Measurements from ENCODE around the gene KCNN3.

DNA sequence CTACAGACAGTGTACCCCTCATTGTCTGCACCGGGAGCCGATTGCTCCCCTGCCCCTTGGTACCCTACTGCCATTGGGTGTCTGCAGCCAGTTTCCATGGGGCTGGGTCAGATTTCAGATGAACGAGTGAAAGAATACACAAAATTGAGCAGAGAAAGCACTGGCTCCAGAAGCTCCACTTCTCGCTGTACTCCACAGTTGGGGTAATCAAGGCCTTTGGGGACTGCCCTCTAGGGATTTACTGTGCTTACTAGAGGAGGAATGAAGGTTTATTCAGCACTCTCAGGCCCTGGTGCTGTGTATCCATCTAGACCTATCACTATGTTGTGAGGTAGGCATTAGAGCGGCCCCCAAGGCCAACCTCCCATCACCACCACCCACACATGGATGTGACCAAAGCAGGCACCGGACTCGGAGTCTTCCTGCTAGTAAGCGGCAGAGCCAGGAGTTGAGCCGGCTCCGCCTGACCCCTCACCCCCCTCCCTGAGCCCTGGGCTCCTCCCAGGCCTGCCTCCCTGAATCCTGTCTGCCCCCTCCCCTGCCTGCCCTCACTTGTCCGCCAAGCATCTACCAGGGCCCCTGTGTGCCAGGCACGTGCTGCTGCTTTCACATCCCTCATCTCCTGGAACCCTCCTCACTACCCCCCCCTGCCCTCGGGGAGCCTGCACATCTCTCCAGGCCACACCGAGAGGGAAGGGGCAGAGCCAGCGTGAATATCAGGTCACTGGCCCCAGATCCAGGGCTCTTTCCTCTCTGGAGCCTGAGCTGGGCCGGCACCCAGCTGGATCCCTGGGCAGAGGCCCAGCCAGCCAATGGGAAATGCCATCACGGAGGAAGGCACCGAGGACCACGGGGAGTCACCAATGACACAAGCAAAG, 23.3 kb downstream of the KCNN3 start:
- TF ChIP-seq, protein P1, sequence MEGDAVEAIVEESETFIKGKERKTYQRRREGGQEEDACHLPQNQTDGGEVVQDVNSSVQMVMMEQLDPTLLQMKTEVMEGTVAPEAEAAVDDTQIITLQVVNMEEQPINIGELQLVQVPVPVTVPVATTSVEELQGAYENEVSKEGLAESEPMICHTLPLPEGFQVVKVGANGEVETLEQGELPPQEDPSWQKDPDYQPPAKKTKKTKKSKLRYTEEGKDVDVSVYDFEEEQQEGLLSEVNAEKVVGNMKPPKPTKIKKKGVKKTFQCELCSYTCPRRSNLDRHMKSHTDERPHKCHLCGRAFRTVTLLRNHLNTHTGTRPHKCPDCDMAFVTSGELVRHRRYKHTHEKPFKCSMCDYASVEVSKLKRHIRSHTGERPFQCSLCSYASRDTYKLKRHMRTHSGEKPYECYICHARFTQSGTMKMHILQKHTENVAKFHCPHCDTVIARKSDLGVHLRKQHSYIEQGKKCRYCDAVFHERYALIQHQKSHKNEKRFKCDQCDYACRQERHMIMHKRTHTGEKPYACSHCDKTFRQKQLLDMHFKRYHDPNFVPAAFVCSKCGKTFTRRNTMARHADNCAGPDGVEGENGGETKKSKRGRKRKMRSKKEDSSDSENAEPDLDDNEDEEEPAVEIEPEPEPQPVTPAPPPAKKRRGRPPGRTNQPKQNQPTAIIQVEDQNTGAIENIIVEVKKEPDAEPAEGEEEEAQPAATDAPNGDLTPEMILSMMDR (IDR thresholded peaks at IDR 0.05): no peak
- no peak for TF ChIP-seq POLR2A (IDR thresholded peaks at IDR 0.05; ENCODE audit: low read depth)
- no peak for TF ChIP-seq EP300 (IDR thresholded peaks at IDR 0.05)

Data from esophagus muscularis mucosa (tissue), 4 donors.